ELF-1 (cell line): Measurements from ENCODE around the gene SIRT7.

Experiments used
- DNase-seq: peaks from one replicate; pipeline ENCODE4 v3.0.0-alpha.2; 2016; ENCODE audit warnings: low read depth, low spot score

The SIRT7 gene

GRCh38 chr17:81917565-81918332 is at the start of gene SIRT7:
Gene SIRT7 (minus strand): TSS chr17:81918176. CDS start chr17:81918131, 45 bp downstream.
- DNase-seq: peak; percentile 72

- no peak for DNase-seq
These were observed 49.2 kb upstream of the SIRT7 start for GRCh38 chr17:81967244-81967532.

GRCh38 chr17:81966343-81967243 is 48.6 kb upstream of the SIRT7 start:
- DNase-seq: peak; percentile 77

- peak; percentile 10 for DNase-seq
These were observed 46.3 kb upstream of the SIRT7 start for GRCh38 chr17:81964081-81964849.

- no peak for DNase-seq
These were observed 44.8 kb upstream of the SIRT7 start for GRCh38 chr17:81962499-81963441.

GRCh38 chr17:81961521-81962498 is 43.8 kb upstream of the SIRT7 start:
- DNase-seq: peak; percentile 37

- DNase-seq: no peak
These were observed 43.1 kb upstream of the SIRT7 start, which contains the start of gene NOTUM for GRCh38 chr17:81961087-81961511. Gene NOTUM (minus strand): TSS chr17:81961187. CDS start chr17:81960909, 278 bp downstream.

- DNase-seq: peak; percentile 40
These were observed 42.4 kb upstream of the SIRT7 start for GRCh38 chr17:81960130-81960958.

- DNase-seq: peak; percentile 75
These were observed 41.6 kb upstream of the SIRT7 start for GRCh38 chr17:81959362-81960129.

- no peak for DNase-seq
These were observed 40.8 kb upstream of the SIRT7 start for GRCh38 chr17:81958633-81959342.

- no peak for DNase-seq
These were observed 39.9 kb upstream of the SIRT7 start for GRCh38 chr17:81957691-81958432.

- no peak for DNase-seq
These were observed 38.9 kb upstream of the SIRT7 start for GRCh38 chr17:81956607-81957589.

- DNase-seq: no peak
These were observed 38.0 kb upstream of the SIRT7 start for GRCh38 chr17:81955756-81956544.

- no peak for DNase-seq
These were observed 37.2 kb upstream of the SIRT7 start for GRCh38 chr17:81955058-81955681.
